Endothelial cell of umbilical vein (primary cell): ENCODE data around the gene NEDD4L. TPM values are rescaled to one million over a fixed set of nuclear protein-coding genes. Genes with fewer than 3 reads are reported as not detected.

Experiments
- BruUV-seq: library from RNA; stranded (reverse); fragments of 400-500 nt; replicated peaks from 2 replicates; lab custom pipeline; 2021; lab: Mats Ljungman, UMichigan
- CTCF ChIA-PET: fragments of 300-600, 350-600 bp; sonication (Branson Sonifier 250); formaldehyde crosslinking; loops from one replicate; lab custom pipeline; 2021; ENCODE audit warnings: antibody characterized with exemption, inconsistent platforms; lab: Charles Lee
- POLR2A ChIA-PET: fragments of 300-600, 350-600 bp; sonication (Branson Sonifier 250); formaldehyde crosslinking; loops from one replicate; lab custom pipeline; 2021; ENCODE audit warnings: antibody characterized with exemption, inconsistent platforms; lab: Charles Lee
- DNase-seq: peaks from one replicate; pipeline ENCODE4 v3.0.0-alpha.2; 2011; ENCODE audit warnings: low read depth, low spot score
- FAIRE-seq: peaks from 2 replicates; lab custom pipeline; 2011; peaks lifted over from hg19 to GRCh38; lab: Jason Lieb, UNC
- H2AFZ ChIP-seq: 2 replicates; pipeline ENCODE4 v1.6.0; 2012; ENCODE audit warnings: low read depth, low read length, control low read depth, inconsistent platforms
- H3K27ac ChIP-seq: 2 replicates; pipeline ENCODE4 v1.5.1; 2011; ENCODE audit warnings: low read depth, mild to moderate bottlenecking, control low read depth, low read length, moderate library complexity; ENCODE audit not compliant: insufficient read depth
- H3K27me3 ChIP-seq, 2 experiments: 2 replicates each; pipeline versions ENCODE4 v1.6.0 to v1.6.1; 2011; ENCODE audit warnings: low read length in 2 of 2, mixed read lengths in 1 of 2; ENCODE audit not compliant: control insufficient read depth in 2 of 2, insufficient read depth in 2 of 2
- H3K36me3 ChIP-seq, 2 experiments: 2 replicates in 1 of 2; 3 replicates in 1 of 2; pipeline ENCODE4 v1.5.1; 2011; ENCODE audit warnings: low read length in 2 of 2, mild to moderate bottlenecking in 1 of 2, moderate library complexity in 1 of 2; ENCODE audit not compliant: control insufficient read depth in 2 of 2, insufficient read depth in 2 of 2; ENCODE audit errors: extremely low read depth in 1 of 2
- H3K4me1 ChIP-seq: 3 replicates; pipeline ENCODE4 v1.5.1; 2011; ENCODE audit warnings: mild to moderate bottlenecking, low read length; ENCODE audit not compliant: control insufficient read depth, insufficient read depth; ENCODE audit errors: extremely low read depth
- H3K4me2 ChIP-seq: 2 replicates; pipeline ENCODE4 v1.6.1; 2011; ENCODE audit warnings: low read length, control low read depth, mixed read lengths; ENCODE audit not compliant: insufficient read depth
- H3K4me3 ChIP-seq, 3 experiments: fragments of 200-600 bp in 1 of 3; sonication (generic), shearing (Covaris generic) in 1 of 3; replicated peaks in 1 of 3; 2 replicates each; pipeline ENCODE4 v1.5.1; 2011 to 2016; ENCODE audit warnings: control low read depth in 3 of 3, low read length in 3 of 3, mild to moderate bottlenecking in 2 of 3, inconsistent platforms in 1 of 3, low read depth in 1 of 3, moderate library complexity in 1 of 3; ENCODE audit not compliant: insufficient read depth in 1 of 3
- H3K79me2 ChIP-seq: 2 replicates; pipeline ENCODE4 v1.6.0; 2012; ENCODE audit warnings: low read length, inconsistent platforms; ENCODE audit not compliant: control insufficient read depth, insufficient read depth
- H3K9ac ChIP-seq: replicated peaks from 2 replicates; pipeline ENCODE3; 2011; ENCODE audit warnings: low read length, control low read depth; ENCODE audit not compliant: insufficient read depth; ENCODE audit errors: extremely low read depth
- H3K9me1 ChIP-seq: replicated peaks from 3 replicates; pipeline ENCODE4 v1.6.0; 2011; ENCODE audit warnings: mild to moderate bottlenecking, low read length; ENCODE audit not compliant: control insufficient read depth, insufficient read depth; ENCODE audit errors: extremely low read depth
- H3K9me3 ChIP-seq: replicated peaks from 2 replicates; pipeline ENCODE4 v1.5.1; 2012; ENCODE audit warnings: low read length, inconsistent platforms; ENCODE audit not compliant: control insufficient read depth, insufficient read depth
- H4K20me1 ChIP-seq: replicated peaks from 2 replicates; pipeline ENCODE3; 2011; ENCODE audit warnings: mild to moderate bottlenecking, low read length; ENCODE audit not compliant: control insufficient read depth, insufficient read depth; ENCODE audit errors: extremely low read depth
- CTCF ChIP-seq, 2 donors: IDR thresholded peaks; 1 replicate in 1 of 2; 2 replicates in 1 of 2; pipeline ENCODE4 v1.5.1; 2011; ENCODE audit warnings: low read length in 2 of 2, mild to moderate bottlenecking in 2 of 2, moderate library complexity in 2 of 2, control low read depth in 1 of 2, inconsistent platforms in 1 of 2, low read depth in 1 of 2; ENCODE audit not compliant: insufficient read depth in 1 of 2; ENCODE audit errors: extremely low read depth in 1 of 2
- EZH2 ChIP-seq: IDR thresholded peaks from 2 replicates; pipeline ENCODE4 v1.6.1; 2012; ENCODE audit warnings: borderline replicate concordance, low read depth, mild to moderate bottlenecking, moderate library complexity, low read length, inconsistent platforms; ENCODE audit not compliant: severe bottlenecking
- FOS ChIP-seq: IDR thresholded peaks from 2 replicates; pipeline ENCODE4 v1.6.1; 2011; ENCODE audit warnings: mild to moderate bottlenecking, low read length, moderate library complexity, borderline replicate concordance; ENCODE audit not compliant: insufficient read depth
- GATA2 ChIP-seq: IDR thresholded peaks from 2 replicates; pipeline ENCODE4 v1.7.0; 2011; ENCODE audit warnings: low read depth, mild to moderate bottlenecking, moderate library complexity, mixed read lengths, low read length; ENCODE audit not compliant: insufficient read length, insufficient read depth
- JUN ChIP-seq: IDR thresholded peaks from 2 replicates; pipeline ENCODE4 v1.6.1; 2011; ENCODE audit warnings: borderline replicate concordance, low read depth; ENCODE audit not compliant: insufficient read length, insufficient read depth
- MAX ChIP-seq: IDR thresholded peaks from 2 replicates; pipeline ENCODE4 v1.6.1; 2011; ENCODE audit not compliant: insufficient read depth, insufficient read length
- MYC ChIP-seq: IDR thresholded peaks from one replicate; pipeline ENCODE4 v1.6.1; 2011; ENCODE audit warnings: mild to moderate bottlenecking, low read depth, low read length
- POLR2A ChIP-seq: IDR thresholded peaks from 2 replicates; pipeline ENCODE4 v1.6.1; 2012; ENCODE audit warnings: low read depth, mild to moderate bottlenecking, control low read depth, low read length
- POLR2AphosphoS5 ChIP-seq: IDR thresholded peaks from 2 replicates; pipeline ENCODE4 v1.6.1; 2012; ENCODE audit warnings: low read depth, mild to moderate bottlenecking, control low read depth, low read length, moderate library complexity; ENCODE audit not compliant: insufficient read depth
- dilution Hi-C: fragments of 300-500 bp; cut with MboI; formaldehyde crosslinking; loops from one replicate; pipeline ENCODE4 v1.15.0; 2019; ENCODE audit warnings: low sequenced_read_pairs; ENCODE audit not compliant: extremely low pct_ligation_motif_present
- intact Hi-C: fragments of 100-400 bp; cut with micrococcal nuclease; formaldehyde crosslinking; loops from one replicate; pipeline ENCODE4 v1.10.0; 2022
- polyA plus RNA-seq, 4 experiments: library from polyadenylated mRNA; depleted of rRNA in 3 of 4; stranded (reverse) in 3 of 4; unstranded in 1 of 4; fragments of >200 nt; gene quantifications; 2 replicates each; pipeline versions ENCODE4 v1.2.1 to v1.2.3, GENCODE V29; 2011 to 2012; ENCODE audit warnings: missing spikeins in 1 of 4
- total RNA-seq: library from RNA; stranded (reverse); gene quantifications from 2 replicates; pipeline ENCODE4 v1.2.3, GENCODE V29; 2021

The NEDD4L gene
- total and polyA plus RNA-seq, 2 donors (not counting 3 experiments of a cell fraction or from before 2014, with no cell fraction given) = 20.5 to 78.9 TPM

- FAIRE-seq (no peak), DNase-seq (no peak)
- Histone ChIP-seq H3K9me1 (no peaks in the 10 kb centered on the region), H3K36me3 (no peaks in the 10 kb centered on the region), H3K27ac (no peak overlapping the region), H3K4me3 (no peak overlapping the region), H3K4me1 (no peaks in the 10 kb centered on the region), H3K9me3 (no peaks in the 10 kb centered on the region), H3K9ac (no peak overlapping the region), H3K4me2 (no peak overlapping the region), H3K79me2 (no peaks in the 10 kb centered on the region), H4K20me1 (no peaks in the 10 kb centered on the region), H3K27me3 (no peaks in the 10 kb centered on the region), H2AFZ (no peak overlapping the region)
- dilution Hi-C loops (no loop called here), intact Hi-C loops (no loop called here)
- TF ChIP-seq CTCF (IDR thresholded peaks at IDR 0.05; ENCODE audit: extremely low read depth in 1 of 2, insufficient read depth in 1 of 2, low read depth in 1 of 2, low read length in 2 of 2) (no peak), GATA2 (no peak), FOS (no peak), MAX (no peak), POLR2AphosphoS5 (no peak), POLR2A (no peak), JUN (no peak), EZH2 (no peak), MYC (no peak)
- ChIA-PET CTCF (no interaction called here), POLR2A (no interaction called here)
- no TSS peak for BruUV-seq
Measured at GRCh38 chr18:58057291-58057965, 13.4 kb downstream of the NEDD4L start.
